Neural progenitor cell (in vitro differentiated cells): ENCODE measurements around the gene JPH2. TPM values are rescaled to one million over a fixed set of nuclear protein-coding genes. Genes with fewer than 3 reads are reported as not detected.

Source experiments
- DNase-seq: peaks from one replicate; pipeline ENCODE4 v3.0.0-alpha.2; 2016; ENCODE audit warnings: low spot score
- H2AFZ ChIP-seq: fragments of 200-600 bp; sonication (generic); replicated peaks from 2 replicates; pipeline ENCODE4 v1.6.1; 2016; ENCODE audit warnings: antibody characterized with exemption
- H3F3A ChIP-seq: fragments of 200-600 bp; sonication (generic); 2 replicates; pipeline ENCODE4 v1.6.1; 2016; ENCODE audit warnings: antibody characterized with exemption, low read depth
- H3K27ac ChIP-seq: fragments of 200-600 bp; sonication (generic); 2 replicates; pipeline ENCODE4 v1.5.1; 2016; ENCODE audit warnings: mild to moderate bottlenecking
- H3K27me3 ChIP-seq: fragments of 200-600 bp; sonication (generic); 2 replicates; pipeline ENCODE4 v1.6.1; 2016; ENCODE audit warnings: mild to moderate bottlenecking, moderate library complexity
- H3K36me3 ChIP-seq: fragments of 200-600 bp; sonication (generic); 2 replicates; pipeline ENCODE4 v1.5.1; 2016
- H3K4me1 ChIP-seq: fragments of 200-600 bp; sonication (generic); 2 replicates; pipeline ENCODE4 v1.6.1; 2016; ENCODE audit warnings: mixed run types
- H3K4me2 ChIP-seq: fragments of 200-600 bp; sonication (generic); 2 replicates; pipeline ENCODE4 v1.6.1; 2016
- H3K4me3 ChIP-seq: fragments of 200-600 bp; sonication (generic); 2 replicates; pipeline ENCODE4 v1.5.1; 2016
- H3K79me2 ChIP-seq: fragments of 200-600 bp; sonication (generic); 2 replicates; pipeline ENCODE4 v1.6.1; 2016; ENCODE audit warnings: low read depth
- H3K9ac ChIP-seq: fragments of 200-600 bp; sonication (generic); 2 replicates; pipeline ENCODE4 v1.6.1; 2016
- H3K9me3 ChIP-seq: fragments of 200-600 bp; sonication (generic); 2 replicates; pipeline ENCODE4 v1.5.1; 2016; ENCODE audit warnings: low read depth
- H4K20me1 ChIP-seq: fragments of 200-600 bp; sonication (generic); 2 replicates; pipeline ENCODE4 v1.6.1; 2016; ENCODE audit warnings: low read depth
- H3K27ac Mint-ChIP-seq: 3 replicates; pipeline ENCODE4 v1.8.0; 2021; ENCODE audit warnings: mixed read lengths
- H3K27me3 Mint-ChIP-seq: 2 replicates; pipeline ENCODE4 v1.8.0; 2022; ENCODE audit warnings: low read depth, mild to moderate bottlenecking, inconsistent platforms, moderate library complexity, mixed read lengths; ENCODE audit not compliant: insufficient read depth
- H3K36me3 Mint-ChIP-seq: 3 replicates; pipeline ENCODE4 v1.8.0; 2021; ENCODE audit warnings: mixed read lengths
- H3K4me1 Mint-ChIP-seq: 3 replicates; pipeline ENCODE4 v1.8.0; 2021; ENCODE audit warnings: mixed read lengths
- H3K4me3 Mint-ChIP-seq: 3 replicates; pipeline ENCODE4 v1.8.0; 2021; ENCODE audit warnings: mild to moderate bottlenecking, moderate library complexity, mixed read lengths
- H3K9me3 Mint-ChIP-seq: 3 replicates; pipeline ENCODE4 v1.8.0; 2020; ENCODE audit warnings: mixed read lengths
- CTCF ChIP-seq: fragments of 200-600 bp; sonication (generic); IDR thresholded peaks from 2 replicates; pipeline ENCODE4 v1.5.1; 2017; ENCODE audit warnings: antibody characterized with exemption, mild to moderate bottlenecking
- EZH2 ChIP-seq: fragments of 200-600 bp; sonication (generic); IDR thresholded peaks from 2 replicates; pipeline ENCODE4 v1.6.1; 2017; ENCODE audit warnings: antibody characterized with exemption, mild to moderate bottlenecking, moderate library complexity
- EZH2phosphoT487 ChIP-seq: fragments of 200-600 bp; sonication (generic); IDR thresholded peaks from 2 replicates; pipeline ENCODE4 v1.6.1; 2017; ENCODE audit warnings: antibody characterized with exemption
- total RNA-seq: library from RNA; depleted of rRNA; stranded (reverse); fragments of >200 nt; gene quantifications from 2 replicates; pipeline ENCODE4 v1.2.3, GENCODE V29; 2015; ENCODE audit warnings: low replicate concordance

JPH2 gene
- total RNA-seq, 1 donor from 2014 or later: not detected

- Mint-ChIP-seq H3K27ac (no peak overlapping the region), H3K4me1 (peaks cover 32% of the 10 kb centered on the region), H3K36me3 (no peaks in the 10 kb centered on the region), H3K9me3 (no peaks in the 10 kb centered on the region), H3K4me3 (no peak overlapping the region), H3K27me3 (no peaks in the 10 kb centered on the region)
- peaks cover 12% of the 10 kb centered on the region for H3K4me1 ChIP-seq
- no peaks in the 10 kb centered on the region for H4K20me1 ChIP-seq
- DNase-seq: no peak
- no peak overlapping the region for H3K27ac ChIP-seq
- peaks cover 25% of the 10 kb centered on the region for H3K27me3 ChIP-seq
- no peaks in the 10 kb centered on the region for H3K36me3 ChIP-seq
- no peaks in the 10 kb centered on the region for H3K79me2 ChIP-seq
- H3K9me3 ChIP-seq: no peaks in the 10 kb centered on the region
- no peak overlapping the region for H3K4me2 ChIP-seq
- peaks cover 4% of the 10 kb centered on the region for H3F3A ChIP-seq
- no peak overlapping the region for H3K4me3 ChIP-seq
- TF ChIP-seq EZH2phosphoT487 (no peak), EZH2 (no peak), CTCF (no peak)
- no peak overlapping the region for H3K9ac ChIP-seq
- no peak overlapping the region for H2AFZ ChIP-seq
Observed at GRCh38 chr20:44185574-44185973, 1.4 kb downstream of the JPH2 start.

- no peaks in the 10 kb centered on the region for H3K9me3 Mint-ChIP-seq
- H3K36me3 Mint-ChIP-seq: no peaks in the 10 kb centered on the region
- H3K27me3 Mint-ChIP-seq: no peaks in the 10 kb centered on the region
- H3K4me3 ChIP-seq: no peak overlapping the region
- H3F3A ChIP-seq: no peaks in the 10 kb centered on the region
- no peak overlapping the region for H3K4me2 ChIP-seq
- H3K4me1 ChIP-seq: peaks cover 13% of the 10 kb centered on the region
- H3K9me3 ChIP-seq: no peaks in the 10 kb centered on the region
- H3K27ac Mint-ChIP-seq: no peak overlapping the region
- no peak overlapping the region for H2AFZ ChIP-seq
- no peak overlapping the region for H3K27ac ChIP-seq
- no peak overlapping the region for H3K9ac ChIP-seq
- DNase-seq: peak; percentile 17
- TF ChIP-seq EZH2 (no peak), CTCF (no peak), EZH2phosphoT487 (no peak)
- no peaks in the 10 kb centered on the region for H3K36me3 ChIP-seq
- no peaks in the 10 kb centered on the region for H4K20me1 ChIP-seq
- no peak overlapping the region for H3K4me3 Mint-ChIP-seq
- peaks cover 22% of the 10 kb centered on the region for H3K27me3 ChIP-seq
- peaks cover 29% of the 10 kb centered on the region for H3K4me1 Mint-ChIP-seq
- H3K79me2 ChIP-seq: no peaks in the 10 kb centered on the region
Observed at GRCh38 chr20:44183282-44183681, 3.7 kb downstream of the JPH2 start.

- no peak overlapping the region for H3K27ac Mint-ChIP-seq
- no peak for TF ChIP-seq CTCF
- no peak for TF ChIP-seq EZH2
- TF ChIP-seq EZH2phosphoT487: no peak
- Histone ChIP-seq H3K4me3 (no peak overlapping the region), H3F3A (no peaks in the 10 kb centered on the region), H2AFZ (no peak overlapping the region), H3K27ac (no peak overlapping the region), H3K36me3 (no peaks in the 10 kb centered on the region), H3K9me3 (no peaks in the 10 kb centered on the region), H3K27me3 (peaks cover 18% of the 10 kb centered on the region), H4K20me1 (no peaks in the 10 kb centered on the region), H3K79me2 (no peaks in the 10 kb centered on the region), H3K9ac (no peak overlapping the region), H3K4me1 (peaks cover 13% of the 10 kb centered on the region), H3K4me2 (no peak overlapping the region)
- H3K36me3 Mint-ChIP-seq: no peaks in the 10 kb centered on the region
- DNase-seq: no peak
- H3K4me1 Mint-ChIP-seq: peaks cover 25% of the 10 kb centered on the region
- H3K27me3 Mint-ChIP-seq: no peaks in the 10 kb centered on the region
- H3K4me3 Mint-ChIP-seq: no peak overlapping the region
- H3K9me3 Mint-ChIP-seq: no peaks in the 10 kb centered on the region
Observed at GRCh38 chr20:44182863-44183262, 4.1 kb downstream of the JPH2 start.
